Prostate gland (tissue), 2 donors: ENCODE data around the gene UBE3D. TPM values are rescaled to one million over a fixed set of nuclear protein-coding genes. Genes with fewer than 3 reads are reported as not detected.

Experiments
- DNase-seq: peaks from one replicate; pipeline ENCODE4 v3.0.0-alpha.2; 2019; ENCODE audit warnings: low spot score
- H3K27ac ChIP-seq, 2 donors: fragments of 200-600 bp; sonication (generic); 2 replicates each; pipeline ENCODE4 v1.5.1; 2017 to 2019
- H3K27me3 ChIP-seq: fragments of 200-600 bp; sonication (generic); replicated peaks from 2 replicates; pipeline ENCODE4 v1.5.1; 2019; ENCODE audit not compliant: insufficient read depth
- H3K36me3 ChIP-seq, 2 donors: fragments of 200-600 bp; sonication (generic); 1 replicate in 1 of 2; 2 replicates in 1 of 2; pipeline versions ENCODE4 v1.5.1 to v1.8.1; 2017 to 2019
- H3K4me1 ChIP-seq: fragments of 200-600 bp; sonication (generic); replicated peaks from 2 replicates; pipeline ENCODE4 v1.5.1; 2019
- H3K4me3 ChIP-seq, 2 donors: fragments of 200-600 bp; sonication (generic); 2 replicates each; pipeline ENCODE4 v1.5.1; 2017 to 2019
- H3K9me3 ChIP-seq: fragments of 200-600 bp; sonication (generic); 2 replicates; pipeline ENCODE4 v1.5.1; 2017
- CTCF ChIP-seq, 4 experiments: fragments of 200-600 bp in 2 of 4; fragments of 450-650 bp in 2 of 4; sonication (generic) in 2 of 4; IDR thresholded peaks; 1 replicate in 3 of 4; 2 replicates in 1 of 4; pipeline ENCODE4 v1.5.1; 2016 to 2019; ENCODE audit warnings: antibody characterized with exemption in 4 of 4, mild to moderate bottlenecking in 2 of 4, moderate library complexity in 2 of 4
- POLR2A ChIP-seq: fragments of 450-650 bp; IDR thresholded peaks from one replicate; pipeline ENCODE4 v1.6.1; 2016; ENCODE audit warnings: antibody characterized with exemption, mild to moderate bottlenecking
- POLR2AphosphoS5 ChIP-seq: sonication (generic); formaldehyde crosslinking; IDR thresholded peaks from one replicate; pipeline ENCODE4 v1.6.1; 2017; ENCODE audit warnings: antibody characterized with exemption
- WGBS: methylation state at CpG from one replicate; pipeline ENCODE4 v1.1.5; 2018; 5-methylcytosine and 5-hydroxymethylcytosine counted together
- intact Hi-C: fragments of 100-400 bp; cut with DNase I; formaldehyde crosslinking; loops from one replicate; pipeline ENCODE4 v1.14.2; 2022
- total RNA-seq, 2 donors: library from RNA; depleted of rRNA; stranded (reverse); fragments of >200 nt; gene quantifications; one replicate each; pipeline ENCODE4 v1.1.0, GENCODE V29; 2016

UBE3D gene
- total RNA-seq, 2 donors from 2014 or later, result 3.1 to 6.0 TPM

DNA sequence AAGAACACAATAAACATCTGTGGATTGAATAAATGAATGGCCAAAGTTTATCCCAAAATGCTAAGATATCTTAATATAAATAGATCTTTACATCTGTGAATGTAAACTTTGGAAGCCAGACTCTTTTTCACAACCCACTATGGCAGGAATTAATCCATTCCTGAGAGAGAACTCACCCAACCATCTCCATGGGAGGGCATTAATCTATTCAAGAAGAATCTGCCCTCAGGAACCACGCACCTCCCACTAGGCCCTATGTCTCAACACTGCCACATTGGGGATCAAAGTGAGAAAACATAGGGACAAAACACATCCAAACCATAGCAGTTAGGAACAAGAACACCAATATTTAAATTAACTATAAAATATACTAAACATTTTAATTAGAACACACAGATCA is 3.4 kb downstream of the UBE3D start:
- intact Hi-C loops, result loop anchor here (10.0 kb wide), 1 partner anchor 363 kb away; no protein-coding TSS in a partner anchor
- Histone ChIP-seq H3K27ac (no peak overlapping the region), H3K36me3 (no peaks in the 10 kb centered on the region), H3K27me3 (no peaks in the 10 kb centered on the region), H3K4me1 (no peaks in the 10 kb centered on the region), H3K4me3 (no peak overlapping the region), H3K9me3 (no peaks in the 10 kb centered on the region)
- no peak for TF ChIP-seq POLR2AphosphoS5
- no peak for TF ChIP-seq CTCF (IDR thresholded peaks at IDR 0.05)
- TF ChIP-seq POLR2A, result no peak
- DNase-seq, result no peak
- 100% methylated on average over 1 of the region's 1 CpG for WGBS

- Histone ChIP-seq H3K27ac (no peak overlapping the region), H3K27me3 (no peaks in the 10 kb centered on the region), H3K36me3 (no peaks in the 10 kb centered on the region), H3K4me3 (no peak overlapping the region), H3K9me3 (no peaks in the 10 kb centered on the region), H3K4me1 (no peaks in the 10 kb centered on the region)
- intact Hi-C loops, result loop anchor here (10.0 kb wide), 1 partner anchor 364 kb away; no protein-coding TSS in a partner anchor
- DNase-seq, result no peak
- TF ChIP-seq CTCF (IDR thresholded peaks at IDR 0.05) (no peak), POLR2A (no peak), POLR2AphosphoS5 (no peak)
These were observed 4.5 kb downstream of the UBE3D start for GRCh38 chr6:83061190-83061589.

DNA sequence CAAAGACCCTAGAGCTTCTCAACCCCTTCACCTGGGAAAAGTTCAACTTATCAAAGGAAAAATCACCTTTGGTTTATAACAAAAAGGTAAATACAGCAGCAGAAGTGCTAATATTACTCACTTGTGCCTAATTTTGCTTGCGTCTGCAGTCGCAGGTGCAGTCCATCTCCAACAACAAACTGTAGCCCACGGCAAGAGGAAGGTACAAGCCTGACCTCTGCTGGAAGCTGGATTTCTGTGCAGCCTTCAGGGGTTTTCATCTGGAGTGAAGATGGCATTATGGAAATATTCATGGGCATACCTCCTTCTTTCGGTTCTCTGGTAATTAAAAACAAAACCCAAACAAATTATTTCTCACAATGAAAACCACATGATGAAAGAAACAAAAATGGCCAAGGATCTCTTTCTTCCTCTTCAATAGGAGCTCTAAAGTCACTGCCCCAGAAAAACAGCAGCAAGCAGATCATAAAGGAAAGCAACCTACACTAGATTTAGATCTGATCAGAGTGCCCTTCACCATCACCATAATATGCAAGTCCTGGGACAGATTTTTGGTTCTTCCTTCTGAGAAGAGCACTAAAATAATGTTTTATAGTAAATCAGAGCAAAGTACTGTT is 7.8 kb downstream of the UBE3D start:
- no peaks in the 10 kb centered on the region for H3K4me1 ChIP-seq
- no peaks in the 10 kb centered on the region for H3K9me3 ChIP-seq
- no peaks in the 10 kb centered on the region for H3K36me3 ChIP-seq
- H3K4me3 ChIP-seq, result no peak overlapping the region
- H3K27me3 ChIP-seq, result no peaks in the 10 kb centered on the region
- DNase-seq, result peak; percentile 30
- WGBS, result 23% methylated on average over 4 of the region's 4 CpGs
- no peak overlapping the region for H3K27ac ChIP-seq
- TF ChIP-seq POLR2AphosphoS5 (no peak), CTCF (IDR thresholded peaks at IDR 0.05) (peak; percentile 18 to 61 (median 54)), POLR2A (no peak)
- intact Hi-C loops, result loop anchor here (5.0 kb wide), 2 partner anchors 786 to 806 kb away; no protein-coding TSS in a partner anchor

DNA sequence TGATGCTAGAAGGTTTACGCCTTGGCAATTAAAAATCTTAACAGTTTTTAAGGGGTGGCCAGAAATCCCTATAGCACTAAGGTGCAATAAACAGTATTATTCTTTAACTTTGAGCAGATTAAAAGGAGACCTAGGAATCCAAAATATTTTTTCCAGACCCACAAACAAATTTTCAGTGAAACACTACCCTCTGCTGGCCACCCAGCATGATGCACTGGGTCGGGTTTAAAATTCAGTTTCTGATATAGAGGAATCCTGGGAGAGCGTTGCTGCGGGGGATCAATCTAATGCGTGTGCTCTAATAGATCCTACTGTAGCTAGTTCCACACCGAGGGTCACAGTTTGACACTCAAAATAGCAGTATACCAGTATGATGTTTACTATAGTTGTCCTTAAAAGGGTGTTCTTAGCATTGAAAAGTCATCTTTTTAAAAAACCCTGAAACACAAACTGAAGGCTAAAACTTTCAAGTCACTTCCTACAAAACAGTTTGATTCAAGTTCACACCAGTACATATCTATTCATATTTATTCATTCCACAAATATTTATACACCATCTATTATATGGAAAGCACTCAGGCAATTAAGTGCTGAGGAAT is 10.2 kb downstream of the UBE3D start:
- no peak overlapping the region for H3K27ac ChIP-seq
- no peaks in the 10 kb centered on the region for H3K36me3 ChIP-seq
- no peak overlapping the region for H3K4me3 ChIP-seq
- H3K9me3 ChIP-seq, result no peaks in the 10 kb centered on the region
- TF ChIP-seq POLR2A (no peak), CTCF (IDR thresholded peaks at IDR 0.05) (peak; percentile 60 to 82 (median 78)), POLR2AphosphoS5 (peak; percentile 8)
- H3K4me1 ChIP-seq, result no peaks in the 10 kb centered on the region
- peak; percentile 38 for DNase-seq
- 16% methylated on average over 6 of the region's 6 CpGs for WGBS
- H3K27me3 ChIP-seq, result no peaks in the 10 kb centered on the region
- intact Hi-C loops, result loop anchor here (5.0 kb wide), 2 partner anchors 783 to 803 kb away; no protein-coding TSS in a partner anchor

DNA sequence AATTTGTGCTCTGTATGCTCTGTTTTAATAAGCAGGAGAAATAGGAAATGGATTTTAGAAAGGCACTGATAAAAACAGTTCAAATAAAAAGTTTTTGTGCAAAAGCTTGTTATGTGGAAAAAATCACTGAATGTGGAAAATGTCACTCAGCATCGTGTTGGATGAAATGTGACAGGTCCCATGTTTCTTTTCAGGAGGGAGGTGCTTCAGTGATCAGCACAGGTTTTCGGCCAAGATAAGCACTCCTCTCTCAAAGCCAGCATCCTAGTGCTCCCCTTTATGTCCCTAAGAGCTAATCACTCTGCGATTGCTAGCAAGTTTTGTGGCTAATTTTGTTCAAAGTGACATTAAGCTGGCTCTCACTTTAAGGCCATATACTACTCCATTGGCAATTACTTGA is 12.0 kb downstream of the UBE3D start:
- no peaks in the 10 kb centered on the region for H3K9me3 ChIP-seq
- intact Hi-C loops, result no loop called here
- 89% methylated on average over 3 of the region's 3 CpGs for WGBS

More for the DNA sequence above, 12.0 kb downstream of the UBE3D start:
- no peak for TF ChIP-seq POLR2A
- DNase-seq, result no peak
- no peaks in the 10 kb centered on the region for H3K4me1 ChIP-seq
- no peak overlapping the region for H3K4me3 ChIP-seq
- no peaks in the 10 kb centered on the region for H3K27me3 ChIP-seq
- H3K27ac ChIP-seq, result no peak overlapping the region
- no peaks in the 10 kb centered on the region for H3K36me3 ChIP-seq
